Left renal cortex interstitium (tissue), 4 donors: Measurements from ENCODE around the gene OGFOD3. TPM values are rescaled to one million over a fixed set of nuclear protein-coding genes. Genes with fewer than 3 reads are reported as not detected.
A peak's percentile ranks its signal among the peaks of the same experiment; 100 is the strongest.
"Not testable (repeated sequence)": the region's sequence is repeated elsewhere in the genome, so short reads cannot be mapped to it uniquely, and the experiment has no call there.

ENCODE experiments used
- DNase-seq, 4 donors: peaks; one replicate each; pipeline ENCODE4 v3.0.0-alpha.2; 2013; ENCODE audit warnings: low read depth in 4 of 4, low spot score in 2 of 4, missing footprints in 1 of 4
- polyA plus RNA-seq, 4 donors: library from polyadenylated mRNA; unstranded; fragments of 120-200 nt; gene quantifications; one replicate each; pipeline ENCODE4 v1.2.1, GENCODE V29; 2013; ENCODE audit not compliant: insufficient read length in 4 of 4

Gene OGFOD3
- polyA plus RNA-seq, 4 donors, result 25.0 to 28.6 (median 26.5) TPM

DNA sequence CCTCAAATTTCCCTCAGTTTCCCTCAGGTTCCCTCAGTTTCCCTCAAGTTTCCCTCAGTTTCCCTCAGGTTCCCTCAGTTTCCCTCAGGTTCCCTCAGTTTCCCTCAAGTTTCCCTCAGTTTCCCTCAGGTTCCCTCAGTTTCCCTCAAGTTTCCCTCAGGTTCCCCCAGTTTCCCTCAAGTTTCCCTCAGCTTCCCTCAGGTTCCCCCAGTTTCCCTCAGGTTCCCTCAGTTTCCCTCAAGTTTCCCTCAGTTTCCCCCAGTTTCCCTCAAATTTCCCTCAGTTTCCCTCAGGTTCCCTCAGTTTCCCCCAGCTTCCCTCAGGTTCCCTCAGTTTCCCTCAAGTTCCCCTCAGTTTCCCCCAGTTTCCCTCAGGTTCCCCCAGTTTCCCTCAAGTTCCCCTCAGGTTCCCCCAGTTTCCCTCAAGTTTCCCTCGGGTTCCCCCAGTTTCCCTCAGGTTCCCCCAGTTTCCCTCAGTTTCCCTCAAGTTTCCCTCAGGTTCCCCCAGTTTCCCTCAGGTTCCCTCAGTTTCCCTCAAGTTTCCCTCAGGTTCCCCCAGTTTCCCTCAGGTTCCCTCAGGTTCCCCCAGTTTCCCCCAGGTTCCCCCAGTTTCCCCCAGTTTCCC is 58.8 kb downstream of the OGFOD3 start:
- DNase-seq, result not testable (repeated sequence)

DNA sequence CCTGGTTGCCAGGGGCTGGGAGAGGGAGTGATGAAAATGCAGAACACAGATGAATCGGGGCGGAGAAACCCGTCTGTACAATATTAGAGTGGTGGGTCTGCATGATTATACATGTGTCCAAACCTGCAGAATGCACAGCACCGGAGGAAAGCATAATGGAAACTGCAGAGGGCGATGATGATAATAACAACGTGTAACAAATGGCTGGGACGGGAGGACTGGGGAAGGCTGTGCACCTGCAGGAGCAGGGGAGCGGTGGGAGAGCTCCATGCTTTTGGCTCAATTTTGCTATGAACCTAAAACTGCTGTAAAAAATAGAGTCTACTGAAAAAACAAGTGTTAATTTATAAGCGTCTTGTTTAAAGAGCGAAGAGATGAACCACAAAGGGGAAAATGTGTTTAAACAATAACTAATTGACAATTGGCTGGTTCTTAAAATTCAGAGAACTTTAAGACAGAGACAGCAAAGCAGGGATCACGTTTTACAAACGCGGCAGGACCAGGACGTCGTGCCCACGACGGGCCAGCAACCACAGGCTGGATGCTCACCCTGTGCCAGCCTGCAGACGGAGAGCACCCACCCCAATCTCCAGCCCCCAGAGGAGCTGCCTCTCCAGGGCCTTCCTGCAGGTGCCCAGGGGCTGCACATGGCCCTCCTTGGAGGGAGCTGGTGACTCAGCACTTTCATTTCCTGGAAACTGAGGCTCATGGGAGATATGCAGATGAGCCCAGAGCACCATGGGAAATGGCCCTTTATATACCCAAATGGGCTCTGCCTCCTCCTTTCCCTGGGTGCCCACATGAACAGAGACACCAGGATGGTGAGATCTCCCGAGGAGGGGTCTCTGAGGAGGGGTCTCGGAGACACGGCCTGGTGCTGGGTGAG is 59.7 kb downstream of the OGFOD3 start, which contains the start of gene TEX19:
Gene TEX19, plus strand, starts transcription at position 783 of the 886 bp plus-strand sequence. CDS start 2,904 bp downstream, outside the sequence.
- DNase-seq, result no peak

DNA sequence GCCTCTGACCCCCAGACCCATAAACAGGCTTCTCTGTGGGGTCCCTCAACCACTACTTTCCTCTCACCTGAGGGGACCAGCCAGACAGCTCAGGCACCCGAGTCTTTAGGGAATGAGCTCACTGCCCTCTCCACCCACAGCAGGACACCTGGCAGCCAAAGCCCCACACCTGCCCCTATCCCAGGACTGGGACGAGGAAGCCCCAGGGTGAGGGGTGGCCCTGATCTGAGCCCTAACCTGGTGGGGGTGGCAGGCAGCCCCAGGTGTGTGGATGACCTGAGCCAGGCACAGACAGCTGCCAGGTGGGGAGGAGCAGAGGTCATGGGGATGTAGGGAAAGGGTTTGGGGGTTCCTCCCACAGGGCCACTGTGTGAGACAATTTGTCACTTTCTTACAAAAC is 61.0 kb downstream of the OGFOD3 start:
- no peak for DNase-seq

DNA sequence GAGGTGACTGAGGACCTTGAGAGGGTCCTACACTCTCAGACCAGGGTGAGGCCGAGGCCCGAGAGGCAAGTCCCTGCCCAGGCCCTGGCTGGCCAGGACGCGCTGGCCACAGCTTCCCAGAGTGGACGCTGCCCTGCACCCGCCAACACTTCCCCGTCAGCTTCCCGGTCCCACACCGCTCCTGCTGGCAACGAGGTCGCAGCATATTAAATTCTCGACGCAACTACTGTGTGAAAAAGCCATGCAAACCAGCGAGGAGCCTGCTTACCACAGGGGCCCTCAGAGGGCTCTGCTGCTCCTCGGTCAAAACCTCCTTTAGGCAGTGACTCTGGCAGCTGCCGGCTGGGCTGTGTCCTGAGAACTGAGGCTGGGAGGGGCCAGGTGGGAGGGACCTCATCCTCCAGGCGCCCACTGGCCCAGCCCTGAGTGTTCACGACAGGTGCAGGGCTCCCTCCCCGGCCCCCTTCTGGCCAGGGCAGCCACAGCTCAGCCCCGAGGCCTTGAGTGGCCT is 61.5 kb downstream of the OGFOD3 start:
- no peak for DNase-seq

DNA sequence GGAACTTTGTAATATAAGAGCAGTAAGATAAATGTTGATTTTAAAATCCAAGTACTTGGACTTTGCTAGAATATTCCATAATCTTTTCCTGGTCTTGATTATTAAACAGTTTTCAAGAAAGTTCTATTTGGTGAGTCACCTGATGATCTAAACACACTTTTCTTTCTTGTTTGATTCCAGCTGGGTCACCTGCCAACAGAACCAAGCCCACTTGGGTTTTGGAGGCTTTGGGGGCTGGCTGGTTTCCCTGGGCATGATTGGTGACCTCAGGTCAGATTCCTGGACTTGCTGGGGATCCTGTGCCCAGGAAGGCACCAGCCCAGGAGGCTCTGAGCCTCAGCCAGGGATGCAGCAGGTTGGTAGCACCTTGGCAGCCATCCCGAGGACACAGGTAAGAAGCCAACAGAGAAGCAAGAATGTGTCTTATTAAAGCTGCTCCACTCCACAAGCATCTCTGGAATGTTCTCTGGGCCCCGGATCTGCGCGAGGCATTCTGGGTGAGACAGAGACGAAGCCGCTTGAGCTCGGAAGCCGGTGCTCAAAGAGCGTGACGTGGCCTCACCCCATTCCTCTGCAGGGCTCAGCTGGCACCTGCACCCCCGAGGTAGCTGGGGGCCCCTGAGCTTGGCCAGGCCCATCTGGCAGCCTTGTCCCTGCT is 62.5 kb downstream of the OGFOD3 start:
- no peak for DNase-seq

DNA sequence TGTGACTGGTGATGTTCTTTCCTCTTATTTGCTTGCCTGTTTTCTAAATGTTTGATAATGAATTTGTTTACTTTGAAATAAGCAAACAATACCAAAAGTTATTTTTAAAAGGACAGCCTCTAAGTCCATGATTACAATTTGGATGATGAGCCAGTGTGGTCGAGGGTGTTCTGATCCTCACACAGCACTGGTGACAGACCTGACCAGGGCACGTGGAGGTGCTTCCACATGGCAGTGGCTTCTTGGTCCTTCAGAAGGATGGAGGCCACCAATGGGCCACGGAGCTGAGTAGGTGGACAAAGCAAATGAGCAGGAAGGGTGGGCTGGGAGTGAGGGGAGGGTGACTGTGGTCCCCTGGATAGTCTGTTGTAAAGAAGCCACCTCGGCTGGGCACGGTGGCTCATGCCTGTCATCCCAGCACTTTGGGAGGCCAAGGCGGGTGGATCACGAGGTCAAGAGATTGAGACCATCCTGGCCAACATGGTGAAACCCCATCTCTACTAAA is 63.5 kb downstream of the OGFOD3 start:
- DNase-seq, result no peak

DNA sequence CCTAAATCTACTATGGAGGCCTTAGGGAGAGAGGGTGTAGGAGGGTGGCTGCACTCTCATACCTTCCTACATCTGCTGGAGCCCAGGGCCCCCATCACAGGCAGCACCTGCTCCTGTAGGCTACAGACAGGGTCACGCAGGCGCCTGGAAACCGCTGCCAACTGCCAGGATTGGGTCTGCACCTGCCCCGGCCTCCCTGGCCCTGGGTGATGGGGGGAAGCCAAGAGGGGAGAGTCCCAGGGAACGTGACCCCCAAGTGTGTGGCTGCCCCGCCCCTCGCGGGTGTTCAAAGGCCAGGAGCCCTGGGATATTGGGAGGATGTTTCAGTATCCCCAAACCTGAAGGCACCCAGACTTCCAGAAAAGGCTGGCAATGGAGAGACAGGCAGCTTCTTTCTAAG is 64.9 kb downstream of the OGFOD3 start:
- DNase-seq, result no peak

DNA sequence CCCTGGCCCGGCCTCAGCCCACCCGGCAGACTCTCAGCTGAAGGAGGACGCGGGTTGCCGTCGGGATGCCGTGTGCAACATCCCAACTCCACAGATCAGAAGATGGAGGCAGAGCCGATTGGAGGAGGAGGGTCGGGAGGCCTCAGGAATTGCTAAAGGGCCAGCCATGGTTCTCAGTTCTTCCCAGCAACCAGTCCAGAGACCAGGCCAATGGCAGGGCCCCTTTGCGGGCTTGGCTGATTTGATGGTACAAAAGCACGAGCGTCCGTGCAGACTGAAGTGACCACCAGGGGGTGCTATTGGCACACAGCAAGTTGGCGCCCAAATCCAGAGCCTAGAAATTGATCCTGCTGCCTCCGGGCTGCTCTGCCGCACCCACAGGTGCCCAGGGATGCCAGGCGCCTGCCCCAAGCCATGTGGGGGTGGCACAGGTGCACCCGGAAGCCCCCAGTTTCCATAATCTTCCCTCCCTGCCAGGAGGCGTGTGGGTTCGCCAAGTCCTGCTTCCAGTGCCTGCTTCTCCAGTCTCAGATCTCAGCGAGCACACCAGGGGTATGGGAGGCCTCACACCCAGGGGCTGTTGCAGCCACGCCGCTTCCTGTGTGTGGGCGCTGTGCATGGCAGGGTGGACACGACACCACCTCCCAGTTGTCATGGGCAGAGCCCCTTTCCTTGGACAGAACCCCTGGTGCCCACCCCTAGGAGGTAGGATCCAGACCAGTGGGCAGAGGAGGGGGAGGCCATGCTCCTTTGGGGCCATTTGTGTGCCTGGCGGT is 66.5 kb downstream of the OGFOD3 start:
- peak in 3 of 4 donors; percentile 70 to 77 (median 71) for DNase-seq

DNA sequence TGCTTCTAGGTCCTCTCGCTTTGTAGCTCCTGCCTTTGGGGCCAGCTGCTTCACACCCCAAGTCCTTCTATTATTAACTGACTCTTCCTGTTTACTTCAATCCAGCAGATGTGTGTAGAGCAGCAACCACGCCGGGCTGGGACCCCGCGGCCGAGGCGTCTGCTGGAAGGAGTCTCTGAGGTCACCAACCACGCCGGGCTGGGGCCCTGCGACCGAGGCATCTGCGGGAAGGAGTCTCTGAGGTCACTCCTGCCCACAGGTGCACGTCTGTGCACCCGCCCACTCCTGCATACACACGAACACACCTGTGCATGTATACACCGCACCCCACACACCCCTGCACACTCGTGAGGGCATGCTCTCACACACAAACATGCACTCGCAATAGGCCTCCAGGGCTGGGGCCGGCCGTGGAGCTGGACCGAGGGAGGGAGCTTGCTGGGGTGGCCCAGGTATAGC is 67.1 kb downstream of the OGFOD3 start:
- DNase-seq, result no peak

DNA sequence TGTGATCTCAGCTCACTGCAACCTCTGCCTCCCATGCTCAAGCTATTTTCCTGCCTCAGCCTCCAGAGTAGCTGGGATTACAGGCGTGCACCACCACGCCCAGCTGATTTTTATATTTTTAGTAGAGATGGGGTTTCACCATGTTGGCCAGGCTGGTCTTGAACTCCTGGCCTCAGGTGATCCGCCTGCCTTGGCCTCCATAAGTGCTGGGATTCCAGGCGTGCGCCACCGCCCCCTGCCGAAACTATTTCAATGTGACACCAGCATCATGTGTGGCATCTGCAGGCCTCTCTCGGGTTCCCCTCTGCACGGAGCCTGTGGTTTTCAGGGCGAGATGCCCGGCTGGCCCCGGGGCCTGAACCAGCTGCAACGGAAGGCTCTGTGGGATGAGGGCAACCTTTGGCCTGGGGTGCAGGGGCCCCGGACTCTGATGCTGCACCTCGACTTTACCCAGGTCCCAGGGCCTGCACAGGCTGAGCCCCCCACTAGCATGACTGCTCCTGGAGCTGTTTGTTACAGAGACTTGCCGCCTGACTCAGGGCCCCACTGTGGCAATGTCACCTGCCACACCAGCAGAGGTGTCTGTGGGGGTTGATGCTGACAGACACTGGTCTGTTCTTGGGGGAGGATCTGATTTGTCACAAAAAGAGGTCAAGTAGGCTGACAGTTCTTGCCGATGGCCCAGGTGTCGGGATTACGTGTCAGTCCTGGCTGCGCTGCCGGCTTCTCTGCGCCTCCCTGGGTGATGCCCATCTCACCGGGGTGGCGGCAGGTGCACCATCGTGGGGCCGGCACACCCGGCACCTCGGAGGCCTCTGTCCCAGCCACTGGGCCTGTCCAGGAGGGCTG is 68.0 kb downstream of the OGFOD3 start:
- DNase-seq, result no peak

DNA sequence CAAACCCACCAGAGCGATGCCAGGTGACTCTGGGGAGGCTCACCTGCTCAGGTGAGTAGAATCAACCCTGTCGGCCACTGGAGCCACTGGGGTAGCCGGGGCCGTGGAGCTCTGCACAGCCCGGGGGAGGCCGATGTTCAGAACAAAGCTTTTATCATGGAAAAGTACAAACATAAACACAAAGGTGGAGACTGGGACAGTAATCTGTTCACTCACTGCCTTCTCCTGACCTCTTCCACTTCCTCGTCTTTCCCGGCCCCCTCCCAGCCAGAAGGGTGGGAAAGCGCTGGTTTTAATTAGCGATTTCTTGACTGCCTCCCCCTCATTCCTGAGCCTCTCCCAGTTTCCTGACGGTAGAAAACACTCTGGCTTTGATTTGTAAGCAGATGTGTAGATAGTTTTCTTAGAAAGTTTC is 69.1 kb downstream of the OGFOD3 start:
- DNase-seq, result no peak

DNA sequence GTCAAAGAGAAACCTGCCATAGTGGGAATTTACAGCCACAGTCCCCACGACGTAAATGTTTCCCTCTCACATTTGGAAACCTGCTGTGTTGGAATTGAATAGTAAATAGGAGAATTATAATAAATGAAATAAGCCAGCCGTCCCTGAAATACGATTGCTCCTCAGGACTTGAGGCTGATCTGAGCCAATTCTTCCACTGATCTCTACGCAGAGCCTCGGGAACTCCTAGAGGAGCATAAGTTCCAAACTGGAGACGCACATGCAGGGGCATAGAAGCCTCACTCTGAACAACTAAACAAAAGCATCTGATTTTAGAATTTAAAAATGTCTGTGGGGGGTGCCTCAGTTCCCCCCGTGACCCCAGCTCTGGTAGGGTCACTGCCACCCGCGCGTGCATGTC is 69.5 kb downstream of the OGFOD3 start:
- no peak for DNase-seq

DNA sequence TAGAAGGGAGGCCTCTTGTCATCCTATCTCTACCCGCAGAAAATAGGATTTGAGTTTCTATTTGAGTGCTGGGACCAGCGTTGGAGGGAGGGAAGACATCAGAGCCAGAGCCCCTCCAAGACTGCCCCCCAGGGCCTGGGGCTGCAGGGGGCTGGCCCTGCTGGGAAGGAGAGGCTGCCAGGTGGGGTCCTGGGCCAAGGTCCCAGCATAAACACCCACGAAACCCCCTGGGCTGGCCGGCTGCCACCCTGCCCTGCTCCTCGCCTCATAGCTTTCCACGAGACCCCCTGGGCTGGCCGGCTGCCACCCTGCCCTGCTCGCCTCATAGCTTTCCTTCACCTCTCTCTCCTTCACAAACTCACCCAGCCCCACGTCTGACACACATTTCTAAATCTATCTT is 70.0 kb downstream of the OGFOD3 start:
- no peak for DNase-seq

DNA sequence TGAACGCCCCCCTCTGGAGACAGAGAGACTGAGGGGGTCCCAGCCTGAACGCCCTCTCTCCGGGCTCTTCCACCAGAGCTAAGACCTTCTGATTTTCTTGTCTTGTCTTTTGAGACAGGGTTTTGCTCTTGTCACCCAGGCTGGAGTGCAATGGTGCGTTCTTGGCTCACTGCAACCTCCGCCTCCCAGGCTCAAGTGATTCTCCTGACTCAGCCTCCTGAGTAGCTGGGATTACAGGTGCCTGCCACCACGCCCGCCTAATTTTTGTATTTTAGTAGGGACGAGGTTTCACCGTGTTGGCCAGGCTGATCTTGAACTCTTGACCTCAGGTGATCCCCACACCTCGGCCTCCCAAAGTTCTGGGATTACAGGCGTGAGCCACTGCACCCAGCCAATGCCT is 70.4 kb downstream of the OGFOD3 start:
- not testable (repeated sequence) for DNase-seq

DNA sequence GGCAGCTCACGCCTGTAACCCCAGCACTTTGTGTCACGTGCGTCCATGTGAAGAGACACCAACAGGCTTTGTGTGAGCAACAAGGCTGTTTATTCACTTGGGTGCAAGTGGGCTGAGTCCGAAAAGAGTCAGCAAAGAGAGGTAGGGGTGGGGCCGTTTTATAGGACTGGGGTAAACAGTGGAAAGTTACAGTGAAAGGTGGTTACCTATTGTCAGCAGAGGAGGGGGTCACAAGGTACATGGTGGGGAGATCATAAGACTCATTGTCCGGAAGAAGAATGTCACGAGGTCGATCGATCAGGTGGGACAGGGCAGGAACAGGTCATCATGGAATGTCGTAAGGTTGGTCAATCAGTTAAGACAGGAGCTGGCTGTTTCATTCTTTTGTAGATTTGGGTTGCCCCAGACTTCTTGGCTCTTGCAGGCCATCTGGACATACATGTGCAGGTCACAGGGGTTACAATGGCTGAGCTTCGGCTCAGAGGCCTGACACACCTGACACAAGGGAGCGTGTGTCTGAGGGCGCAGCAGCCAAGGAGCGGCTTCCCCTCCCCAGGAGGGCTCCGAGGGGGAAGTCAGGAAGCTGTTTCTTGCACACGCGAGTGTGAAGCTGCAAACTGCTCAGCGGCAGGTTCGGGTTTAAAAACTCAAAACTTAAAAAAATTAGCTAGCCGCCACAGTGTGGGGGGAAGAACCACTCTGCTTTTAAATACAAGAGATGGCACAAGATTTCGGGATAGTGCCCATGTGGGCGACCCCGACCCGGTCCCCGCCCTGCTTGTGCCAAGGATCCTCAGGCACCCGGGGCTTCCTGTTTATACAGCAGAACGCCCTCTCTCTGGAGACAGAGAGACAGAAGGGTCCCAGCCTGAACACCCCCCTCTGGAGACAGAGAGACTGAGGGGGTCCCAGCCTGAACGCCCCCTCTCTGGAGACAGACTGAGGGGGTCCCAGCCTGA is 71.8 kb downstream of the OGFOD3 start:
- no peak for DNase-seq

DNA sequence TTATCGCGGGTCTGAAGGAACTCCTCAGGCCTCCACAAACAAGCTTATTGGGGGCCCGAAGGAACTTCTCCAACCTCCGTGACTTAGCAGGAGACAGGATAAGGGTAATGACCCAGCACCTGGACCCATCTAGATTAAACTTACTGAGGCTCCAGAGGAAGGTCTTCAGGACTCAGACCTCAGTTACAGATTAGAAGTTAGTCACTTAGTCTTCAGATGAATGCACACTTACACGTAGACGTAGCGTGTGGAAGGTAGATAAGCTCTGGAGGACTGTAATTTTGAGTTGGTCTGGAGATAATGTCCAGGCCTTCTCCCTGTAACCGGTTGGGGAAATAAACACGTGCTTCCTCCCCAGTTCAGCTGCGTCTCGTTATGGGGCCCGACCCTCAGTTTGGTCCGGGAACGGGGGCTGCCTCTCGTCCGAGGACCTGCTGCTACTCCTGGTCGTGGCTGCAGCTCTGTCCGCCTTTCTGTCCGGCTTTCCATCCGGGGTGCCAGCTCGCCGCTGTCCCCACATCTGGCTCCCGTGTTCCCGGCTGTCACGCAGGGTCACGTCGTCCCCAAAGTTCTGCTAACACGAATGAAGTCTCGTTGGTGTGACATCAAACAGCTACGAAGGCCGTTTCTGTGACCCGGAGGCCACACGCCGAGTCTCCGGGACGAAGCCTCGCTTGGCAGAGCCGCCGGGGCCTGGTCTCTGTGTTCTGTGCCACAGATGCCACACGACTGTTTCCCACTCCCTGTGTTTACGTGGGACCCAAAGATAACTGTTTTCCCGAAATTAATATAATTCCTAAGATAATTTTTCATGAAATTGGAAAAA is 73.0 kb downstream of the OGFOD3 start:
- no peak for DNase-seq
